HepG2 (cell line): ENCODE measurements around the gene SRPRA. TPM values are rescaled to one million over a fixed set of nuclear protein-coding genes. Genes with fewer than 3 reads are reported as not detected.

Source experiments
- ATAC-seq: fragments of 200-7000 bp; cut with Tn5 transposase; 3 replicates; pipeline ENCODE4 v1.9.1; 2020; ENCODE audit warnings: mild to moderate bottlenecking, moderate library complexity
- BruUV-seq: library from RNA; stranded (reverse); fragments of 400-500 nt; replicated peaks from 2 replicates; lab custom pipeline; 2021; lab: Mats Ljungman, UMichigan
- CTCF ChIA-PET: fragments of 300-600 bp; formaldehyde crosslinking; extraction: SDS; loops from one replicate; lab custom pipeline; 2021; ENCODE audit warnings: low total read pairs, inconsistent platforms, low intra/inter-chr PET ratio; lab: Yijun Ruan, JAX
- POLR2A ChIA-PET: fragments of 350-600 bp; sonication (Branson Sonifier 250); formaldehyde crosslinking; loops from one replicate; lab custom pipeline; 2020; ENCODE audit warnings: antibody characterized with exemption, inconsistent platforms; lab: Yijun Ruan, JAX
- DNase-seq: peaks from one replicate; pipeline ENCODE4 v3.0.0-alpha.2; 2015; ENCODE audit warnings: low spot score
- FAIRE-seq: peaks from 3 replicates; lab custom pipeline; 2011; peaks lifted over from hg19 to GRCh38; lab: Jason Lieb, UNC
- H2AFZ ChIP-seq: one replicate; pipeline ENCODE4 v1.6.1; 2011; ENCODE audit warnings: low read length, inconsistent platforms
- H3K27ac ChIP-seq: fragments of 300-600 bp; 3 replicates; pipeline ENCODE4 v1.8.0; 2011; ENCODE audit warnings: mixed run types, mild to moderate bottlenecking, mixed read lengths, low read length, inconsistent platforms; ENCODE audit not compliant: insufficient read depth; ENCODE audit errors: extremely low read length
- H3K27me3 ChIP-seq, 2 experiments: fragments of 200-600 bp in 1 of 2; 2 replicates in 1 of 2; 3 replicates in 1 of 2; pipeline versions ENCODE4 v1.6.0 to v1.8.0; 2011; ENCODE audit warnings: low read length in 2 of 2, mild to moderate bottlenecking in 2 of 2, moderate library complexity in 2 of 2, inconsistent platforms in 1 of 2; ENCODE audit not compliant: insufficient read depth in 2 of 2, control insufficient read depth in 1 of 2
- H3K36me3 ChIP-seq, 2 experiments: fragments of 200-600 bp in 1 of 2; replicated peaks in 1 of 2; 2 replicates in 1 of 2; 3 replicates in 1 of 2; pipeline versions ENCODE4 v1.5.1 to v1.8.0; 2011; ENCODE audit warnings: low read length in 2 of 2, inconsistent platforms in 1 of 2; ENCODE audit not compliant: insufficient read depth in 2 of 2, control insufficient read depth in 1 of 2
- H3K4me1 ChIP-seq: 2 replicates; pipeline ENCODE4 v1.5.1; 2012; ENCODE audit warnings: low read length, inconsistent platforms; ENCODE audit not compliant: insufficient read depth
- H3K4me2 ChIP-seq: 2 replicates; pipeline ENCODE4 v1.6.0; 2011; ENCODE audit warnings: low read depth, low read length, inconsistent platforms
- H3K4me3 ChIP-seq, 3 experiments: fragments of 200-600 bp in 1 of 3; sonication (generic), shearing (Covaris generic) in 1 of 3; replicated peaks in 1 of 3; 2 replicates each; pipeline ENCODE4 v1.5.1; 2011 to 2016; ENCODE audit warnings: low read length in 3 of 3, inconsistent platforms in 2 of 3, low read depth in 2 of 3, mild to moderate bottlenecking in 2 of 3, control low read depth in 1 of 3, mixed read lengths in 1 of 3; ENCODE audit not compliant: insufficient read depth in 1 of 3
- H3K79me2 ChIP-seq: one replicate; pipeline ENCODE4 v1.6.1; 2011; ENCODE audit warnings: low read length, inconsistent platforms; ENCODE audit not compliant: insufficient read depth
- H3K9ac ChIP-seq: 2 replicates; pipeline ENCODE4 v1.6.0; 2011; ENCODE audit warnings: mild to moderate bottlenecking, low read depth, low read length, inconsistent platforms; ENCODE audit not compliant: insufficient read depth
- H3K9me3 ChIP-seq: 2 replicates; pipeline ENCODE4 v1.5.1; 2012; ENCODE audit warnings: mild to moderate bottlenecking, low read length
- H4K20me1 ChIP-seq: 2 replicates; pipeline ENCODE4 v1.6.0; 2011; ENCODE audit warnings: inconsistent platforms, mild to moderate bottlenecking, low read length, moderate library complexity; ENCODE audit not compliant: insufficient read depth
- ATF2 ChIP-seq: sonication (generic); formaldehyde crosslinking; IDR thresholded peaks from 2 replicates; pipeline ENCODE4 v1.4.0; 2020; ENCODE audit warnings: missing genetic modification reagents
- RNF219 ChIP-seq: sonication (generic); formaldehyde crosslinking; IDR thresholded peaks from 2 replicates; pipeline ENCODE4 v1.5.0; 2020; ENCODE audit warnings: mild to moderate bottlenecking, missing genetic modification reagents
- ZBTB21 ChIP-seq: sonication (generic); formaldehyde crosslinking; IDR thresholded peaks from 2 replicates; pipeline ENCODE4 v1.4.0; 2020; ENCODE audit warnings: missing genetic modification reagents
- ZBTB38 ChIP-seq: sonication (generic); formaldehyde crosslinking; IDR thresholded peaks from 2 replicates; pipeline ENCODE4 v1.5.1; 2020; ENCODE audit warnings: mild to moderate bottlenecking, missing genetic modification reagents
- ZNF747 ChIP-seq: sonication (generic); formaldehyde crosslinking; IDR thresholded peaks from 2 replicates; pipeline ENCODE4 v1.8.1; 2023; ENCODE audit warnings: missing genetic modification reagents, mild to moderate bottlenecking, borderline replicate concordance
- WGBS: methylation state at CpG from one replicate; pipeline ENCODE4 v1.1.6; 2017; ENCODE audit warnings: low lambda C conversion rate; 5-methylcytosine and 5-hydroxymethylcytosine counted together
- in situ Hi-C: cut with HindIII; loops from 2 replicates; pipeline ENCODE4 v1.10.0; 2017; ENCODE audit warnings: low pct_unique_long_range_greater_than_20kb; ENCODE audit not compliant: extremely low pct_ligation_motif_present
- intact Hi-C: fragments of 100-400 bp; cut with micrococcal nuclease; formaldehyde crosslinking; loops from one replicate; pipeline ENCODE4 v1.10.0; 2022; ENCODE audit not compliant: unreplicated experiment
- polyA plus RNA-seq, 8 experiments: library from polyadenylated mRNA; depleted of rRNA in 3 of 8; stranded (reverse) in 7 of 8; unstranded in 1 of 8; fragments of >200 nt; fragmentation: Illumina TruSeq in 4 of 8; extraction: Trizol in 4 of 8; gene quantifications; 2 replicates each; pipeline versions ENCODE4 v1.2.1 to v1.2.3, GENCODE V29; 2011 to 2016; ENCODE audit warnings: low read depth in 4 of 8, missing spikeins in 1 of 8, mixed read lengths in 1 of 8; ENCODE audit not compliant: insufficient read depth in 1 of 8
- total RNA-seq, 5 experiments: library from RNA; depleted of rRNA; stranded (reverse); fragments of >200 nt; fragmentation: Illumina TruSeq; extraction: Trizol; gene quantifications; 2 replicates each; pipeline ENCODE4 v1.2.3, GENCODE V29; 2016; ENCODE audit warnings: low read depth in 1 of 5

The SRPRA gene
- total and polyA plus RNA-seq, 2 of the 13 experiments (the other 11 are each of a cell fraction or from before 2014, with no cell fraction given), result 27.7 to 64.6 TPM

GRCh38 chr11:126304457-126305075 lies 35.9 kb upstream of the SRPRA start:
- no peaks in the 10 kb centered on the region for H3K9me3 ChIP-seq
- CTCF ChIA-PET, result no interaction called here
- H3K4me2 ChIP-seq, result peak overlapping the region; percentile 90
- peak overlapping the region; percentile 96 for H3K9ac ChIP-seq
- H3K27ac ChIP-seq, result peak overlapping the region; percentile 86
- peak; percentile 20 for ATAC-seq
- BruUV-seq, result TSS peak; percentile 83
- H3K4me1 ChIP-seq, result peaks cover 20% of the 10 kb centered on the region
- no peaks in the 10 kb centered on the region for H4K20me1 ChIP-seq
- in situ Hi-C loops, result loop anchor here (10.0 kb wide), 1 partner anchor 170 kb away; no protein-coding TSS in a partner anchor
- TF ChIP-seq ZBTB38 (CRISPR knock-in tag) (peak; percentile 36; the same call in 1 of the 2 replicates), ZNF747 (CRISPR knock-in tag) (0 out of 2 replicates have a peak, but pooled peaks have one; percentile 1), ZBTB21 (no peak)
- H3K79me2 ChIP-seq, result no peaks in the 10 kb centered on the region
- WGBS, result 67% methylated on average over 12 of the region's 12 CpGs
- peak overlapping the region; percentile 80 for H2AFZ ChIP-seq
- FAIRE-seq, result no peak
- POLR2A ChIA-PET, result interaction anchor here (0.9 to 1.8 kb wide), 13 partner anchors 10 to 380 kb away, joined by 3 to 24 read pairs (median 4); partner anchors contain the start of genes ST3GAL4 and TIRAP
- DNase-seq, result no peak
- H3K27me3 ChIP-seq, result no peaks in the 10 kb centered on the region
- peaks cover 0 to 1% of the 10 kb centered on the region in 2 experiments; a peak in 1 of 5 replicates for H3K36me3 ChIP-seq
- intact Hi-C loops, result loop anchor here (1.0 kb wide), 1 partner anchor 21 kb away; the partner anchor contains the start of gene TIRAP
- peak overlapping the region; percentile 72 to 88 (median 78) for H3K4me3 ChIP-seq

GRCh38 chr11:126303623-126304456 lies 35.1 kb upstream of the SRPRA start, which contains the start of gene DCPS:
TSS of gene DCPS (plus strand) at chr11:126304060. CDS start at chr11:126304081, 21 bp downstream.
- intact Hi-C loops, result loop anchor here (1.0 kb wide), 1 partner anchor 21 kb away; the partner anchor contains the start of gene TIRAP
- Histone ChIP-seq H3K9ac (peak within 1 kb of the TSS; percentile 96), H3K36me3 (no peaks in the 10 kb centered on the region; a peak in 1 of 5 replicates), H3K27ac (peak within 1 kb of the TSS; percentile 86), H3K9me3 (no peaks in the 10 kb centered on the region), H3K79me2 (no peaks in the 10 kb centered on the region), H3K27me3 (no peaks in the 10 kb centered on the region), H2AFZ (peak within 1 kb of the TSS; percentile 80), H3K4me3 (peak within 1 kb of the TSS; percentile 72 to 88 (median 78)), H4K20me1 (no peaks in the 10 kb centered on the region), H3K4me1 (peaks cover 20% of the 10 kb centered on the region), H3K4me2 (peak within 1 kb of the TSS; percentile 90)
- DNase-seq (peak; percentile 75), ATAC-seq (peak; percentile 99), FAIRE-seq (peak; percentile 54)
- BruUV-seq, result no TSS peak
- in situ Hi-C loops, result loop anchor here (10.0 kb wide), 1 partner anchor 171 kb away; no protein-coding TSS in a partner anchor
- CTCF ChIA-PET, result no interaction called here
- POLR2A ChIA-PET, result interaction anchor here (0.9 to 1.8 kb wide), 13 partner anchors 9 to 379 kb away, joined by 3 to 24 read pairs (median 4); partner anchors contain the start of genes ST3GAL4 and TIRAP
- 3% methylated on average over 35 of the region's 61 CpGs for WGBS
- TF ChIP-seq RNF219 (CRISPR knock-in tag), result no peak
- TF ChIP-seq ATF2, result peak; percentile 77; the same call in 1 of the 2 replicates
